DOHH2 (cell line): Measurements from ENCODE around the gene MED16.
A peak's percentile ranks its signal among the peaks of the same experiment; 100 is the strongest.

Source experiments
- H3F3A ChIP-seq: fragments of 200-600 bp; sonication (generic), shearing (Covaris generic); 2 replicates; pipeline ENCODE4 v1.6.0; 2016; ENCODE audit warnings: antibody characterized with exemption, mild to moderate bottlenecking; ENCODE audit not compliant: control insufficient read depth, insufficient read depth
- H3K27ac ChIP-seq: fragments of 200-600 bp; sonication (generic); 2 replicates; pipeline ENCODE4 v1.5.1; 2014; ENCODE audit warnings: low read depth, mild to moderate bottlenecking, low read length, moderate library complexity
- H3K27me3 ChIP-seq: fragments of 200-600 bp; sonication (generic); 2 replicates; pipeline ENCODE4 v1.6.1; 2014; ENCODE audit warnings: mild to moderate bottlenecking, low read length, mixed read lengths; ENCODE audit not compliant: control insufficient read depth
- H3K36me3 ChIP-seq: fragments of 200-600 bp; sonication (generic); 2 replicates; pipeline ENCODE4 v1.6.1; 2014; ENCODE audit warnings: mild to moderate bottlenecking, low read length, moderate library complexity, mixed read lengths; ENCODE audit not compliant: control insufficient read depth
- H3K4me1 ChIP-seq: fragments of 200-600 bp; sonication (generic); 2 replicates; pipeline ENCODE4 v1.6.1; 2014; ENCODE audit warnings: mild to moderate bottlenecking, low read length, mixed read lengths; ENCODE audit not compliant: control insufficient read depth
- H3K4me2 ChIP-seq: fragments of 200-600 bp; sonication (generic); 2 replicates; pipeline ENCODE4 v1.6.0; 2014; ENCODE audit warnings: mild to moderate bottlenecking, low read length, moderate library complexity
- H3K4me3 ChIP-seq: fragments of 200-600 bp; sonication (generic); 2 replicates; pipeline ENCODE4 v1.5.1; 2014; ENCODE audit warnings: mild to moderate bottlenecking, low read length, mixed read lengths
- H3K79me2 ChIP-seq: fragments of 200-600 bp; sonication (generic); 2 replicates; pipeline ENCODE4 v1.6.1; 2014; ENCODE audit warnings: mild to moderate bottlenecking, low read length, mixed read lengths; ENCODE audit not compliant: control insufficient read depth
- H3K9me2 ChIP-seq: fragments of 200-600 bp; sonication (generic); replicated peaks from 2 replicates; pipeline ENCODE4 v1.6.1; 2014; ENCODE audit warnings: mild to moderate bottlenecking, low read length, mixed read lengths; ENCODE audit not compliant: control insufficient read depth
- H3K9me3 ChIP-seq: fragments of 200-600 bp; sonication (generic); 2 replicates; pipeline ENCODE4 v1.6.1; 2014; ENCODE audit warnings: antibody characterized with exemption, low read length, mixed read lengths; ENCODE audit not compliant: control insufficient read depth, insufficient read depth
- H4K20me1 ChIP-seq: fragments of 200-600 bp; sonication (generic); 2 replicates; pipeline ENCODE4 v1.6.0; 2014; ENCODE audit warnings: low read depth, mild to moderate bottlenecking, antibody characterized with exemption, low read length, moderate library complexity; ENCODE audit not compliant: control insufficient read depth, insufficient read depth
- EZH2phosphoT487 ChIP-seq: fragments of 200-600 bp; sonication (generic); IDR thresholded peaks from 2 replicates; pipeline ENCODE4 v1.6.1; 2017; ENCODE audit warnings: borderline replicate concordance, mild to moderate bottlenecking, antibody characterized with exemption, low read length, moderate library complexity, mixed read lengths
- TF ChIP-seq, protein P1 (sequence below): fragments of 200-600 bp; sonication (generic); IDR thresholded peaks from one replicate; pipeline ENCODE4 v1.5.1; 2014; ENCODE audit warnings: antibody characterized with exemption, mild to moderate bottlenecking, low read depth, low read length; ENCODE audit not compliant: poor library complexity, severe bottlenecking

Gene MED16

DNA sequence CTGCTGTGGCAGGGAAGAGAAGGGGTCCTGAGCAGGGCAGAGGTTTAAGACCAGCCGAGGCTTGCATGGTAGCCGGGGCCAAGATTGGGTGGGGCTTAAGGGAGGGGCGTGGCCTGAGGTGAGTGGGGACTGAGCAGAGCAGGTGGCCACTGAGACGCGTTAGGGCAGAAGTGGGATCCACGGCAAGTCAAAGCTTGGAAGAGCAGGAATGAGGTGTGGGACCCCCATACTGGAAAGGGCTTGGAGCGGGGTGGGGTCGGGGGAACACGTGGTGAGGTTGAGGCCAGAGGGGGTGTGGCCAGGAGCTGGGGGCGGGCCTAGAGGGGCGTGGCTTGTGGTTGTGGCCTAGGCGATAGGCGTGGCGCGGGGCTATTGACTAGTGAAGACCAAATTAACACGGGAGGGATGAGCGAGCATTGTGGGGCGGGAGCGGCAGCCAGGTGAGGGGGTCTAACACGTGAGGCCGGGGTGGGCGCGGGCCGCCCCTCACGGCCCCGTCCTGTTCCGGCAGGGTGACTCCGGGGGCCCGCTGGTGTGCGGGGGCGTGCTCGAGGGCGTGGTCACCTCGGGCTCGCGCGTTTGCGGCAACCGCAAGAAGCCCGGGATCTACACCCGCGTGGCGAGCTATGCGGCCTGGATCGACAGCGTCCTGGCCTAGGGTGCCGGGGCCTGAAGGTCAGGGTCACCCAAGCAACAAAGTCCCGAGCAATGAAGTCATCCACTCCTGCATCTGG, 30.2 kb downstream of the MED16 start:
- peaks cover 13% of the 10 kb centered on the region for H3K27me3 ChIP-seq
- no peaks in the 10 kb centered on the region for H3K9me3 ChIP-seq
- no peak overlapping the region for H3K27ac ChIP-seq
- no peaks in the 10 kb centered on the region for H3K36me3 ChIP-seq
- peaks cover 38% of the 10 kb centered on the region for H3K4me1 ChIP-seq
- TF ChIP-seq EZH2phosphoT487 = no peak
- TF ChIP-seq, protein P1, sequence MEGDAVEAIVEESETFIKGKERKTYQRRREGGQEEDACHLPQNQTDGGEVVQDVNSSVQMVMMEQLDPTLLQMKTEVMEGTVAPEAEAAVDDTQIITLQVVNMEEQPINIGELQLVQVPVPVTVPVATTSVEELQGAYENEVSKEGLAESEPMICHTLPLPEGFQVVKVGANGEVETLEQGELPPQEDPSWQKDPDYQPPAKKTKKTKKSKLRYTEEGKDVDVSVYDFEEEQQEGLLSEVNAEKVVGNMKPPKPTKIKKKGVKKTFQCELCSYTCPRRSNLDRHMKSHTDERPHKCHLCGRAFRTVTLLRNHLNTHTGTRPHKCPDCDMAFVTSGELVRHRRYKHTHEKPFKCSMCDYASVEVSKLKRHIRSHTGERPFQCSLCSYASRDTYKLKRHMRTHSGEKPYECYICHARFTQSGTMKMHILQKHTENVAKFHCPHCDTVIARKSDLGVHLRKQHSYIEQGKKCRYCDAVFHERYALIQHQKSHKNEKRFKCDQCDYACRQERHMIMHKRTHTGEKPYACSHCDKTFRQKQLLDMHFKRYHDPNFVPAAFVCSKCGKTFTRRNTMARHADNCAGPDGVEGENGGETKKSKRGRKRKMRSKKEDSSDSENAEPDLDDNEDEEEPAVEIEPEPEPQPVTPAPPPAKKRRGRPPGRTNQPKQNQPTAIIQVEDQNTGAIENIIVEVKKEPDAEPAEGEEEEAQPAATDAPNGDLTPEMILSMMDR = no peak
- peaks cover 5% of the 10 kb centered on the region; the same call in 1 of the 2 replicates for H3F3A ChIP-seq
- peak overlapping the region; percentile 64 for H3K4me3 ChIP-seq
- no peaks in the 10 kb centered on the region for H3K9me2 ChIP-seq
- H4K20me1 ChIP-seq = no peaks in the 10 kb centered on the region
- peak overlapping the region; percentile 72 for H3K4me2 ChIP-seq
- H3K79me2 ChIP-seq = no peaks in the 10 kb centered on the region

DNA sequence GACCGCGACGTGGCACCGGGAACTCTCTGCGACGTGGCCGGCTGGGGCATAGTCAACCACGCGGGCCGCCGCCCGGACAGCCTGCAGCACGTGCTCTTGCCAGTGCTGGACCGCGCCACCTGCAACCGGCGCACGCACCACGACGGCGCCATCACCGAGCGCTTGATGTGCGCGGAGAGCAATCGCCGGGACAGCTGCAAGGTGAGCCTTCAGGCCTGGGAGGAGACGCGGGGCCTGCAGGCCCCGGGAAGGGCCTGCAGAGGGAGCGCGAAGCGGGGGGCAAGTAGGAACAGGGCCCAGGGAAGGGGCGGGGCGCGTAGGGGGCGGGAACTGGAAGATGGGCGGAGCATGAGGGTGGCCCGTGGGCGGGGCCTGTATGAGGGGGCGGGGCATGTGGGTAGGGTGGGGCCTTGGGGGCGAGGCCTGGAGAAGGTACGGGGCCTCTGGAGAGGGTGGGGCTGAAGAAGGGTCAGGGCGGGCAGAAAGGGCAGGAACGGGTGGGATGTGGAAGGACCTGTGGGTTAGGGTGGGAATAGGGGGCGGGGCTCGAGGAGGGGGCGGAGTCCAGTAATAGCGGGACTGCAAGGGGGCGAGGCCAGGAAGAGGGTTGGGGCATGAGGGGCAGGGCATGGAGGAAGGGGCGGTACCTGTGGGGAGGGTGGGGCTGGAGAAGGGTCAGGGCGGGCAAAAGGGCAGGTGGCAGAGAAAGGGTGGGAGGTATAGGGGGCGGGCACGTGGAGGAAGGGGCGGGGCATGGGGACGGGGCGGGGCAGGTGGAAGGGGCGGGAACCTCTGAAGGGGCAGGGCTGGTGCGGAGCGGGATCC, 31.0 kb downstream of the MED16 start:
- Histone ChIP-seq H3K4me1 (peaks cover 38% of the 10 kb centered on the region), H3F3A (peaks cover 5% of the 10 kb centered on the region; the same call in 1 of the 2 replicates), H3K9me3 (no peaks in the 10 kb centered on the region), H4K20me1 (no peaks in the 10 kb centered on the region), H3K4me2 (peak overlapping the region; percentile 72), H3K36me3 (no peaks in the 10 kb centered on the region), H3K9me2 (no peaks in the 10 kb centered on the region), H3K27ac (no peak overlapping the region), H3K4me3 (peak overlapping the region; percentile 64), H3K27me3 (peaks cover 13% of the 10 kb centered on the region), H3K79me2 (no peaks in the 10 kb centered on the region)
- TF ChIP-seq, protein P1 = peak; percentile 52
- no peak for TF ChIP-seq EZH2phosphoT487

DNA sequence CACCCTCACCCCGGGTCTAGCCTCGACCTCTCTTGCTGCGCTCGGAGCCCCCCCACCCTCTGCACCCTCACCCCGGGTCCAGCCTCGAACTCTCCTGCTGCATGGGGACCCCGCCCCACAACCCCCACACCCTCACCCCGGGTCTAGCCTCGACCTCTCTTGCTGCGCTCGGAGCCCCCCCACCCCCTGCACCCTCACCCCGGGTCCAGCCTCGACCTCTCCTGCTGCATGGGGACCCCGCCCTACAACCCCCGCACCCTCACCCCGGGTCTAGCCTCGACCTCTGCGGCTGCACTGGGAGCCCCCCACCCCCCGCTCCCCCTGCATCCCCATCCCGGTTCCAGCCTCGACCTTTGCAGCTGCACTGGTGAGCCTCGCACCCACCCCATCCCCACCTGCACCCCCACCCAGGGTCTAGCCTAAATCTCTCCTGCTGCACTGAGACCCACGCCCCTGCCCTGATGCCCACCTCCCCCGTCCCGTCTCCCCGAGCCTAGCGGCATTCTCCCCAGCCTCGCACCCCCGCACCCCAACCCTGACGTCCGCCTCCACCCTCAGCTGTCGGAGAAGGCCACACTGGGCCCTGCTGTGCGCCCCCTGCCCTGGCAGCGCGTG, 31.7 kb downstream of the MED16 start:
- H3K4me1 ChIP-seq = peaks cover 38% of the 10 kb centered on the region
- H3K79me2 ChIP-seq = no peaks in the 10 kb centered on the region
- H3K9me2 ChIP-seq = no peaks in the 10 kb centered on the region
- peaks cover 13% of the 10 kb centered on the region for H3K27me3 ChIP-seq
- no peak overlapping the region for H3K4me3 ChIP-seq
- H4K20me1 ChIP-seq = no peaks in the 10 kb centered on the region
- H3K36me3 ChIP-seq = no peaks in the 10 kb centered on the region
- no peak overlapping the region for H3K27ac ChIP-seq
- no peaks in the 10 kb centered on the region for H3K9me3 ChIP-seq
- H3K4me2 ChIP-seq = peak overlapping the region; percentile 72
- H3F3A ChIP-seq = peaks cover 5% of the 10 kb centered on the region; the same call in 1 of the 2 replicates
- TF ChIP-seq, protein P1 = no peak
- no peak for TF ChIP-seq EZH2phosphoT487
